GM21360 (cell line): ENCODE data around the gene SLC22A7.

Experiments used
- ATAC-seq: cut with Tn5 transposase; IDR thresholded peaks from one replicate; pipeline ENCODE4 v1.9.1; 2021; ENCODE audit warnings: mild to moderate bottlenecking, moderate library complexity; ENCODE audit not compliant: unreplicated experiment

Gene SLC22A7

GRCh38 chr6:43297644-43298564 is at the start of gene SLC22A7:
Gene SLC22A7 (plus strand): TSS chr6:43298260. CDS start chr6:43298359, 99 bp downstream.
- no peak for ATAC-seq

- no peak for ATAC-seq
Observed at GRCh38 chr6:43248791-43249190, 49.3 kb upstream of the SLC22A7 start.

- no peak for ATAC-seq
Observed at GRCh38 chr6:43250992-43251373, 47.1 kb upstream of the SLC22A7 start.

GRCh38 chr6:43253401-43253800 is 44.7 kb upstream of the SLC22A7 start:
- no peak for ATAC-seq

GRCh38 chr6:43254138-43254817 is 43.8 kb upstream of the SLC22A7 start:
- no peak for ATAC-seq

GRCh38 chr6:43254846-43255245 is 43.2 kb upstream of the SLC22A7 start:
- no peak for ATAC-seq

GRCh38 chr6:43255408-43256054 is 42.5 kb upstream of the SLC22A7 start:
- no peak for ATAC-seq

- ATAC-seq, result no peak
Observed at GRCh38 chr6:43256670-43257366, 41.2 kb upstream of the SLC22A7 start.

- no peak for ATAC-seq
Observed at GRCh38 chr6:43257367-43258145, 40.5 kb upstream of the SLC22A7 start.

- no peak for ATAC-seq
Observed at GRCh38 chr6:43258180-43258579, 39.9 kb upstream of the SLC22A7 start.

GRCh38 chr6:43258807-43259686 is 39.0 kb upstream of the SLC22A7 start:
- ATAC-seq, result no peak

GRCh38 chr6:43260791-43261190 is 37.3 kb upstream of the SLC22A7 start:
- no peak for ATAC-seq

- ATAC-seq, result no peak
Observed at GRCh38 chr6:43261198-43261597, 36.9 kb upstream of the SLC22A7 start.

GRCh38 chr6:43262000-43262779 is 35.9 kb upstream of the SLC22A7 start:
- ATAC-seq, result no peak

- ATAC-seq, result no peak
Observed at GRCh38 chr6:43262780-43263313, 35.2 kb upstream of the SLC22A7 start.

GRCh38 chr6:43263314-43264178 is 34.5 kb upstream of the SLC22A7 start:
- peak; percentile 84 for ATAC-seq

GRCh38 chr6:43264599-43265145 is 33.4 kb upstream of the SLC22A7 start:
- no peak for ATAC-seq
